Parathyroid adenoma (tissue), 2 donors: Measurements from ENCODE around the gene CXorf58.
A peak's percentile ranks its signal among the peaks of the same experiment; 100 is the strongest.
"Not testable (repeated sequence)": the region's sequence is repeated elsewhere in the genome, so short reads cannot be mapped to it uniquely, and the experiment has no call there.

Experiments
- H2AFZ ChIP-seq: fragments of 300-600 bp; sonication (generic); one replicate; pipeline ENCODE4 v1.7.0; 2017; ENCODE audit warnings: antibody characterized with exemption, mild to moderate bottlenecking
- H3K27ac ChIP-seq: fragments of 300-600 bp; sonication (generic); one replicate; pipeline ENCODE4 v1.7.0; 2017
- H3K27me3 ChIP-seq: fragments of 300-600 bp; sonication (generic); one replicate; pipeline ENCODE4 v1.7.0; 2017; ENCODE audit warnings: low read length; ENCODE audit not compliant: control insufficient read depth, insufficient read depth
- H3K36me3 ChIP-seq: fragments of 300-600 bp; sonication (generic); one replicate; pipeline ENCODE4 v1.7.0; 2017; ENCODE audit warnings: low read length; ENCODE audit not compliant: control insufficient read depth, insufficient read depth
- H3K4me1 ChIP-seq: fragments of 300-600 bp; sonication (generic); one replicate; pipeline ENCODE4 v1.7.0; 2017; ENCODE audit warnings: control low read depth
- H3K4me2 ChIP-seq: fragments of 300-600 bp; sonication (generic); one replicate; pipeline ENCODE4 v1.7.0; 2017; ENCODE audit warnings: low read length
- H3K4me3 ChIP-seq: fragments of 300-600 bp; sonication (generic); one replicate; pipeline ENCODE4 v1.7.0; 2017; ENCODE audit warnings: low read depth, low read length
- H3K79me2 ChIP-seq: fragments of 300-600 bp; sonication (generic); one replicate; pipeline ENCODE4 v1.7.0; 2017; ENCODE audit warnings: control low read depth
- H3K9ac ChIP-seq: fragments of 300-600 bp; sonication (generic); one replicate; pipeline ENCODE4 v1.7.0; 2017; ENCODE audit warnings: mild to moderate bottlenecking
- H3K9me3 ChIP-seq: fragments of 300-600 bp; sonication (generic); one replicate; pipeline ENCODE4 v1.7.0; 2017; ENCODE audit warnings: low read length; ENCODE audit not compliant: control insufficient read depth
- CTCF ChIP-seq: fragments of 300-600 bp; sonication (generic); IDR thresholded peaks from one replicate; pipeline ENCODE4 v1.7.0; 2017; ENCODE audit warnings: antibody characterized with exemption, mild to moderate bottlenecking
- donor health status: primary hyperparathyroidism.

The CXorf58 gene

GRCh38 chrX:23907498-23908218 lies at the start of gene CXorf58, which contains the start of gene APOO:
Gene CXorf58, plus strand, starts transcription at chrX:23908006. Its CDS starts 2,297 bp downstream, at chrX:23910303.
Gene APOO, minus strand, starts transcription at chrX:23907938. Its CDS starts 236 bp downstream, at chrX:23907702.
- peaks cover 7% of the 10 kb centered on the region for H3K4me1 ChIP-seq
- peak; percentile 71 for TF ChIP-seq CTCF

GRCh38 chrX:23859238-23859637 lies 48.6 kb upstream of the CXorf58 start:
- not testable (repeated sequence) for H3K9me3 ChIP-seq, H3K9ac ChIP-seq, H3K79me2 ChIP-seq, H3K36me3 ChIP-seq, H3K4me2 ChIP-seq, H3K4me1 ChIP-seq, H2AFZ ChIP-seq, H3K4me3 ChIP-seq, H3K27ac ChIP-seq, H3K27me3 ChIP-seq

More at GRCh38 chrX:23907498-23908218, at the start of gene CXorf58, which contains the start of gene APOO:
- peak within 1 kb of the TSS; percentile 94 for H3K27ac ChIP-seq
- H3K9ac ChIP-seq = peak within 1 kb of the TSS; percentile 61
- peak within 1 kb of the TSS; percentile 92 for H2AFZ ChIP-seq
- no peaks in the 10 kb centered on the region for H3K79me2 ChIP-seq
- H3K36me3 ChIP-seq = no peaks in the 10 kb centered on the region
- peak within 1 kb of the TSS; percentile 71 for H3K4me3 ChIP-seq
- H3K27me3 ChIP-seq = no peaks in the 10 kb centered on the region
- no peaks in the 10 kb centered on the region for H3K9me3 ChIP-seq
- H3K4me2 ChIP-seq = peak within 1 kb of the TSS; percentile 71

- Histone ChIP-seq H3K9ac (no peak overlapping the region), H3K4me1 (no peaks in the 10 kb centered on the region), H3K9me3 (no peaks in the 10 kb centered on the region), H3K79me2 (no peaks in the 10 kb centered on the region), H3K4me2 (no peak overlapping the region), H3K27ac (no peak overlapping the region), H3K27me3 (no peaks in the 10 kb centered on the region), H2AFZ (no peak overlapping the region), H3K36me3 (no peaks in the 10 kb centered on the region), H3K4me3 (no peak overlapping the region)
- no peak for TF ChIP-seq CTCF
Measured at GRCh38 chrX:23861215-23861896, 46.5 kb upstream of the CXorf58 start.

GRCh38 chrX:23861952-23862351 lies 45.9 kb upstream of the CXorf58 start:
- H3K36me3 ChIP-seq, H3K79me2 ChIP-seq, H3K4me2 ChIP-seq, H3K9me3 ChIP-seq, H2AFZ ChIP-seq, H3K27ac ChIP-seq, H3K4me3 ChIP-seq, H3K27me3 ChIP-seq, H3K9ac ChIP-seq, H3K4me1 ChIP-seq: not testable (repeated sequence)

- no peak overlapping the region for H3K9ac ChIP-seq
- no peaks in the 10 kb centered on the region for H3K4me1 ChIP-seq
- TF ChIP-seq CTCF = no peak
- no peaks in the 10 kb centered on the region for H3K9me3 ChIP-seq
- H3K79me2 ChIP-seq = no peaks in the 10 kb centered on the region
- no peak overlapping the region for H3K27ac ChIP-seq
- no peak overlapping the region for H3K4me2 ChIP-seq
- H3K27me3 ChIP-seq = no peaks in the 10 kb centered on the region
- H3K36me3 ChIP-seq = no peaks in the 10 kb centered on the region
- H2AFZ ChIP-seq = no peak overlapping the region
- H3K4me3 ChIP-seq = no peak overlapping the region
Measured at GRCh38 chrX:23864742-23865326, 43.0 kb upstream of the CXorf58 start.
